Head of caudate nucleus (tissue), 42 donors: Measurements from ENCODE around the gene CILP.

ENCODE experiments used
- DNase-seq, 42 donors: peaks; one replicate each; pipeline versions ENCODE4 v3.0.0 to v3.0.0-alpha.2; 2020 to 2021; ENCODE audit warnings: mixed read lengths in 7 of 42
- intact Hi-C: fragments of 100-400 bp; cut with DNase I; formaldehyde crosslinking; loops from one replicate; pipeline ENCODE4 v1.15.0; 2022

CILP gene

GRCh38 chr15:65226221-65226620 lies 14.9 kb upstream of the CILP start:
- no peak for DNase-seq
- intact Hi-C loops, result no loop called here

- intact Hi-C loops, result no loop called here
- DNase-seq, result no peak
Observed at GRCh38 chr15:65223996-65224395, 12.7 kb upstream of the CILP start.

- DNase-seq, result no peak
- intact Hi-C loops, result no loop called here
Observed at GRCh38 chr15:65222891-65223290, 11.6 kb upstream of the CILP start.

- DNase-seq, result no peak
- intact Hi-C loops, result no loop called here
Observed at GRCh38 chr15:65221697-65222096, 10.4 kb upstream of the CILP start.

- no peak for DNase-seq
- intact Hi-C loops, result no loop called here
Observed at GRCh38 chr15:65219137-65219536, 7.9 kb upstream of the CILP start.

DNA sequence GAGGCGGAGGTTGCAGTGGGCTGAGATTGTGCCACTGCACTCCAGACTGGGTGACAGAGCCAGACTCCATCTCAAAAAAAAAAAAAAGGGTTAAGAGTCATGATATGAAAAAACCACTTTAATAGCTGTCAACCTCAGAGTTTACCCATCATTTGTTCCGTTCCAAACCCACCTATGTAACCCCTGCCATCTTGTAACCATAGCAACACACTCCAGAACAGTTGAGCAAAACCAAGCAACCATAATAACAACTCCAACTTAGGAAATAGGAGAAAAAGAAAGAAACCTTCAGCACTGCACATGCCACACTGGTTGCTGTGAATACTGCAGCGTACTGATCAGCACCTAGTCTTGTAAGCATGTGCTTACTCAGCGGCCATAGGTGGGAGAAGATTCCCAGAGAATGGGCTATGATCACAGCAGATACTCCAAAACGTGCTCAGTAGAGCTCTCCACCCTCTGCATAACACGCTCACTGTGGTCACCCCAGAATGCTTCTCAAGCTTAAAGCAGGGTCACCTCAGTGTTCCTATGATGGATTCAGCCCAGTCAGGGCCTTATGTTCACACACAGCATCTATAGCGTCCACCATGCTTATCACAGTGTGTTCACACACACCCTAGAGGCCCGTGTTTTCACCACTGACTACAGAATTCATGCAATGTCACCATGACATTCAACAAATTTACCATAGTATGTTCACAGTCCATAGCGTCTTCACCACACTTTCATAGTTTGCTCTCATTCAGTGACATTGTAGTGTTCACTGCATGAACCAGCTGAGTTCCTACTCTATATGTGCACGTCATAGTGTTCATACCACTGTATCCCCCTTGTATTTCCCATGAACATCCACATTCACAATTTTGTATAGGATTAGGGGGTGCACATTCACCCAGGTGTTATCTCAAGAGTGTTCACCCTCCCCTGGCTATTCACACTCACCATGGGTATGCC lies 6.5 kb upstream of the CILP start:
- intact Hi-C loops, result no loop called here

GRCh38 chr15:65215496-65215895 lies 4.2 kb upstream of the CILP start:
- intact Hi-C loops, result no loop called here

More for the DNA sequence above, 6.5 kb upstream of the CILP start:
- DNase-seq, result no peak

GRCh38 chr15:65214010-65214409 lies 2.7 kb upstream of the CILP start:
- intact Hi-C loops, result no loop called here
- DNase-seq, result no peak

More at GRCh38 chr15:65215496-65215895, 4.2 kb upstream of the CILP start:
- no peak for DNase-seq

- DNase-seq, result no peak
- intact Hi-C loops, result no loop called here
Observed at GRCh38 chr15:65213241-65213640, 2.0 kb upstream of the CILP start.

- no peak for DNase-seq
- intact Hi-C loops, result no loop called here
Observed at GRCh38 chr15:65212097-65212496, 824 bp upstream of the CILP start.

- intact Hi-C loops, result no loop called here
- peak in 15 of 42 donors; percentile 5 to 46 (median 16) for DNase-seq
Observed at GRCh38 chr15:65211482-65211982, 259 bp upstream of the CILP start.

GRCh38 chr15:65209701-65210643 lies 1.3 kb downstream of the CILP start:
- no peak for DNase-seq
- intact Hi-C loops, result no loop called here

DNA sequence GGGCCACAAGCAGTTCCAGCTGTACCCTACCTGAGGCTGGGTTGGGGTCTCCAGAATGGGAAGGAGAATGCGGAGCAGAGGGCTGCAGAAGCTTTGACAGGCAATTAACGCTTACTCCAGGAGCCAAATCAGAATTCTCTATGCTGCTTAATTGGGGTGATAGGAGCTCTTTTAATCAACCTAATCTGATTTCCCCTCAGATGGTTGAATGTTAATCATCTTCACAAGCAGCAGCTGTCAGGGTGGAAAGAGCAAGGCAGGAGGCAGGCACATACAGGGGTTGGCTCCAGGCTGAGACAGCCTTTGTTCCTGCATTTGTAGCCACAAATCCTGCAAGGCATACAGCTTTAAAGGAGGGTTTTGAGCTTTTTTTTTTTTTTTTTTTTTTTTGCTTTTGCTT lies 2.6 kb downstream of the CILP start:
- DNase-seq, result no peak
- intact Hi-C loops, result no loop called here

DNA sequence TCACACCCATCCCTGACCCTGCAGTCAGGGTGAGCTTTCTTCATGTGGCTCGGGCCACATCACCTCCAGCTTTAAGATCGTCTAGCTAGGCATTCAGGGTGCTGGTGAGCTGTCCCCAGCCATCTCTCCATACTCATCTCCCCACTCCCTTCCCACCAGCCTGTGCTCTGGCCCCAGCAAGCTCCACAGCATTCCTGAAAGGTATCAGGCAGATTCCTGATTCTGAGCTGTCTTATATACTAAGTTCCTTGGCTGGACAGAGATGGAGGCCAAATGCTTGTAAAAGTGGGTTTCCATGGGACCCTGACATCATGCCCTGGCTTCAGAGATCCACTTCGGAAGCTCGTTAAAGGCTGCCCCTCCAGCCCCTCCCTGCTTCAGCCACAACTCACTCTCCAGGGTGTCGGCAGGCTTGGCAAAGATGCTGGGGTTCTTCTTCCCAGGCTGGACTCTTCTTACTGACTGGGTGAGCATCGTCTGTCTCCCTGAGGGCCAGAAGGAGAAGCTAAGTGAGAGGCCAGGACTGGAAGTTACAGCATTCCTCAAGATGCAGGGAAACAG lies 3.9 kb downstream of the CILP start:
- DNase-seq, result no peak
- intact Hi-C loops, result no loop called here

DNA sequence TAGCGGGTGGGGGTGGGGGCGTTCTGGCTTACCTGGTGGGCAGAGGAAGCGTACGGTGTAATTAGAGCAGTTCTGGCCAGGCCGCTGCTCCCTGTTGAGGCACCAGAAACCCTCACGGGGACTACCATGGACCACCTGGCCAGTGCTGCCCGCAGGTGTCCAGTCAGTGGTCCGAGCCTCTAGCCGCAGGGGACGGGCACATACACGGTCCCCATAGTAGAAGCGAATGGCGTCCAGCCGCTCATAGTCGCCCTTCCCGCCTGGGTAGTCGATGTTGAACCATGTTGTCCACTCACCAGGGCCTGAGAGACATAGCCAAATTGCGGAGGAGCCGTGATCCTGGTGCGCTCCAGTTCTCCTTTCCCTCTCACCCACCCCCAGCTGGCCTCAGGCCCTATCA lies 4.5 kb downstream of the CILP start:
- intact Hi-C loops, result no loop called here
- no peak for DNase-seq

DNA sequence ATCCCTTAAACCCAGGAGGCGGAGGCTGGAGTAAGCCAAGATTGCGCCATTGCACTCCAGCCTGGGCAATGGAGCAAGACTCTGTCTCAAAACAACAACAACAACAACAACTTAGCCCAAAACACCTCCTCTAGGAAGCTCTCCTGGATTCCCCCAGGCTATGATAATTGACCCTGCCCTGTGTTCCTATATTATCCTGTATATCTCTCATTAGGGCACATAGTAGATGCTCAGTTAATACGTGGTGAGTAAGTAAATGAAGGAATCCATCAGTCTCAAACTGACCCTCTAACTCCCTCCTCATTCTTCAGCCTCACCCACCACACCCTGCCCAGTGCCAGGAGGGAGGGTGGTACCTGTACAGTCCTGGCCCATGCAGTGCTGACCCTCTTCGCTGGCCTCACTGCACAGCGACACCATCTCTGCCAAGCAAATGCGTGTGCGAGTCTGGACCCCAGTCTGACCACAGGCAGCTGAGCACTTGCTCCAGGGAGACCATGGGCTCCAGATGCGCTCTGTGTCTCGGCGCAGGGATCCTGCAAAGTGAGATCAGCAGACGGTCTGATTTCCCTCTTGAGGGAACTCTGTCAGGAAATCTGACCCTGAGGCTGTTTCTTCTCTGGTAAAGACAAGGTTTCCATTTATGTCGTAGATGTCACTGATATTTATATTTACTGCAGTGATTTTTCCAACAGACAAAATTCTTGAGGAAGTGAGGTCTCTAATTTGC lies 6.2 kb downstream of the CILP start:
- no peak for DNase-seq
- intact Hi-C loops, result no loop called here

DNA sequence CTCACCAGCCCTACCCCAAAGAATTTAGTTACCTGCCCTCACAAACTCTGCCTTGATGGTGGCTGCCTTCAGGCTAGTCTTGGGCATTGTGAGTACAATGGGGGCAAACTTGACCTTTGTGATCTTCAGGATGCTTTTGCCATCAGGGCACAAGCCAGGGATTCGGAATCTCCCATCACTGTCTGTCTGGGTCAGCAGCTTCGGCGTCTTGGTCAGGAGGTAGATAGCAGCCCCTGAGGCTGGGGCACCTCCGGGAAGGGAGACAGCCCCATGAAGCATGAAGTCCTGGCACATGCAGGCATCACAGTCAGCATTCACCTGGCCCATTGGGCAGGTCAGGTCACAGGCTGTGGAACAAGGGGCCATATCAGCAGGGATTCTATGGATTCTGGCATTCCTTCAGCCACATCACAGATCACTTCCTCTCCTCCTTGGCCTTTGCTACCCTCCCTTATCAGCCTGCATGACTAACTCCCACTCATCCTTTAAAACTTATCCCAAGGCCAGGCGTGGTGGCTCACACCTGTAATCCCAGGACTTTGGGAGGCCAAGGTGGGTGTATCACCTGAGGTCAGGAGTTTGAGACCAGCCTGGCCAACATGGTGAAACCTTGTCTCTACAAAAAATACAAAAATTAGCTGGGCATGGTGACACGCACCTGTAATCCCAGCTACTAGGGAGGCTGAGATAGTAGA lies 6.9 kb downstream of the CILP start:
- DNase-seq, result no peak
- intact Hi-C loops, result no loop called here

DNA sequence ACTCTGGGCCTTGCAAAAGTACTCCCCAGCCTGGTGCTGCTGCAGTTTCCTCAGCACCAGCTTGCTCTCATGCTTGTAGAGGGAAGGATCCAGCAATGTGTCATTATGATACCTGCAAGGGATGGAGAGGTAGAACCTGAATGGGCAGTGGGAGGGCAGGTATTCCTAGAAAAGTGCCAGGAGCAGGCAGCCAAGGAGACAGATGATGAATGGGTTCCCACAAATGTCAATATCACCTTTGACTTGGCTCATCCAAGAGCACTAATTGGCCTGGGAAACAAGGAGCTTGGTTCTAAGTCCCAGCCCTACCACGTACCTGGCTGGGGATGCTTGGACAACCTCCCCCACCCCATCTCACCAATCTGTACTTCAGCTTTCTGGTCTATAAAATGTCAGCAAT lies 9.4 kb downstream of the CILP start:
- intact Hi-C loops, result no loop called here
- no peak for DNase-seq
